ENCODE results near the gene LITAF. TPM values are rescaled to one million over a fixed set of nuclear protein-coding genes. Genes with fewer than 3 reads are reported as not detected.
A peak's percentile ranks its signal among the peaks of the same experiment; 100 is the strongest.

The LITAF gene
- total and polyA plus RNA-seq, 2 of the 4 experiments (the other 2 are of a cell fraction), result 113 to 206 TPM

GRCh38 chr16:11621920-11622651 is 35.4 kb upstream of the LITAF start (continued):
- TF ChIP-seq SMC3 (IDR thresholded peaks at IDR 0.05; ENCODE audit: low read depth, low read length), result no peak

- H3K4me3 ChIP-seq (ENCODE audit: insufficient read depth, low read depth, low read length), result no peak overlapping the region; the same call in 1 of the 2 replicates
- POLR2A ChIA-PET (ENCODE audit: unreplicated experiment), result interaction anchor here (0.5 to 1.0 kb wide), 2 partner anchors 9 to 19 kb away, joined by 3 to 5 read pairs; no protein-coding TSS in a partner anchor
- H3K23ac ChIP-seq (ENCODE audit: low read depth, low read length), result peak overlapping the region; percentile 2
- H3K79me1 ChIP-seq (ENCODE audit: low read depth in 1 of 2, low read length in 2 of 2), result no peaks in the 10 kb centered on the region
- H4K91ac ChIP-seq (ENCODE audit: insufficient read depth, low read depth, low read length), result peak overlapping the region; percentile 90
- peak overlapping the region; percentile 70 for H3K27ac ChIP-seq (ENCODE audit: insufficient read depth, low read length)
- peak; percentile 45 for ATAC-seq (ENCODE audit: low read depth)
- CTCF ChIA-PET, result interaction anchor here (0.6 kb wide), 1 partner anchor 126 kb away, joined by 3 read pairs; no protein-coding TSS in a partner anchor
- peak overlapping the region; percentile 56; the same call in 1 of the 2 replicates for H2AK5ac ChIP-seq (ENCODE audit: low read depth, low read length)
- peak overlapping the region; percentile 84 for H4K5ac ChIP-seq (ENCODE audit: low read depth, low read length)
- intact Hi-C loops (cut with micrococcal nuclease), result no loop called here
- no peaks in the 10 kb centered on the region for H3K9me3 ChIP-seq (ENCODE audit: control insufficient read depth, insufficient read depth, low read length)
- DNase-seq, result no peak
- peak overlapping the region; percentile 89 for H3K4ac ChIP-seq (ENCODE audit: low read depth, low read length)
- H3K4me2 ChIP-seq (ENCODE audit: low read depth, low read length), result peak overlapping the region; percentile 45
- H3K9ac ChIP-seq (ENCODE audit: low read depth, low read length), result peak overlapping the region; percentile 22
- peak overlapping the region; percentile 87; the same call in 2 of the 3 replicates for H2BK15ac ChIP-seq (ENCODE audit: low read depth, low read length)
- H3K27me3 ChIP-seq (ENCODE audit: control insufficient read depth, insufficient read depth, low read length), result no peaks in the 10 kb centered on the region
- H3K14ac ChIP-seq (replicated peaks; ENCODE audit: low read depth, low read length), result peak overlapping the region; percentile 11
- WGBS, 2 experiments (ENCODE audit: extremely low coverage in 2 of 2, insufficient read length in 1 of 2), result no CpG with 5 or more reads among the region's 6 CpGs
- no peaks in the 10 kb centered on the region for H3K36me3 ChIP-seq (ENCODE audit: control insufficient read depth, insufficient read depth, low read length)
- no peaks in the 10 kb centered on the region for H4K20me1 ChIP-seq (ENCODE audit: insufficient read depth, low read length)
- peak overlapping the region; percentile 89 for H2BK20ac ChIP-seq (ENCODE audit: low read depth, low read length)
- H3K4me1 ChIP-seq (ENCODE audit: control insufficient read depth, insufficient read depth, low read length), result peaks cover 16% of the 10 kb centered on the region
- dilution Hi-C loops (cut with HindIII; ENCODE audit: low sequenced_read_pairs, unreplicated experiment), result no loop called here
- no TSS peak for BruUV-seq (replicated peaks)
- H2AK9ac ChIP-seq (replicated peaks; ENCODE audit: low read depth, low read length, poor library complexity), result peak overlapping the region; percentile 1
- H4K8ac ChIP-seq (ENCODE audit: low read depth in 2 of 2, low read length in 2 of 2), result peak overlapping the region; percentile 67 to 90
- H2BK5ac ChIP-seq (ENCODE audit: low read depth, low read length, poor library complexity, severe bottlenecking), result peak overlapping the region; percentile 47
- peak overlapping the region; percentile 35 for H3K18ac ChIP-seq (ENCODE audit: low read depth, low read length)
- peak overlapping the region; percentile 7; the same call in 1 of the 2 replicates for H3K56ac ChIP-seq (ENCODE audit: extremely low read depth, insufficient read depth, low read length)
- no peaks in the 10 kb centered on the region; the same call in 1 of the 2 replicates for H3K9me1 ChIP-seq (ENCODE audit: insufficient read depth, low read length)
- peak overlapping the region; percentile 99 for H2AFZ ChIP-seq (replicated peaks; ENCODE audit: low read length, poor library complexity)
- in situ Hi-C loops (cut with MboI; ENCODE audit: low sequenced_read_pairs), result no loop called here
- H2BK120ac ChIP-seq (ENCODE audit: low read depth, low read length), result peak overlapping the region; percentile 80
- no peak for TF ChIP-seq MXI1 (IDR thresholded peaks at IDR 0.05; ENCODE audit: borderline replicate concordance, low read depth, low read length)
- no peak for TF ChIP-seq CHD1 (IDR thresholded peaks at IDR 0.05; ENCODE audit: low read depth, low read length)
- no peak for TF ChIP-seq NFE2L2 (IDR thresholded peaks at IDR 0.05; ENCODE audit: low read depth, low read length)
- TF ChIP-seq ELK1 (IDR thresholded peaks at IDR 0.05; ENCODE audit: borderline replicate concordance, low read depth, low read length), result no peak
- TF ChIP-seq RAD21 (IDR thresholded peaks at IDR 0.05; ENCODE audit: low read length), result no peak
- no peak for TF ChIP-seq POLR2A (IDR thresholded peaks at IDR 0.05; ENCODE audit: low read depth, low read length)
- no peak for TF ChIP-seq MAZ (IDR thresholded peaks at IDR 0.05; ENCODE audit: borderline replicate concordance, low read depth, low read length)
- no peak for TF ChIP-seq CEBPB (IDR thresholded peaks at IDR 0.05; ENCODE audit: low read depth, low read length)
- no peak for TF ChIP-seq CTCF (conservative IDR thresholded peaks at IDR 0.05; ENCODE audit: low read depth, low read length)
- TF ChIP-seq USF2 (IDR thresholded peaks at IDR 0.05; ENCODE audit: low read depth, low read length), result no peak
- no peak for TF ChIP-seq MAFK (IDR thresholded peaks at IDR 0.05; ENCODE audit: low read depth, low read length)
Measured at GRCh38 chr16:11621539-11621919, 34.8 kb upstream of the LITAF start.
